ENCODE measurements around the gene PTTG1IP.
"Not testable (repeated sequence)": the region's sequence is repeated elsewhere in the genome, so short reads cannot be mapped to it uniquely, and the experiment has no call there.

The PTTG1IP gene

DNA sequence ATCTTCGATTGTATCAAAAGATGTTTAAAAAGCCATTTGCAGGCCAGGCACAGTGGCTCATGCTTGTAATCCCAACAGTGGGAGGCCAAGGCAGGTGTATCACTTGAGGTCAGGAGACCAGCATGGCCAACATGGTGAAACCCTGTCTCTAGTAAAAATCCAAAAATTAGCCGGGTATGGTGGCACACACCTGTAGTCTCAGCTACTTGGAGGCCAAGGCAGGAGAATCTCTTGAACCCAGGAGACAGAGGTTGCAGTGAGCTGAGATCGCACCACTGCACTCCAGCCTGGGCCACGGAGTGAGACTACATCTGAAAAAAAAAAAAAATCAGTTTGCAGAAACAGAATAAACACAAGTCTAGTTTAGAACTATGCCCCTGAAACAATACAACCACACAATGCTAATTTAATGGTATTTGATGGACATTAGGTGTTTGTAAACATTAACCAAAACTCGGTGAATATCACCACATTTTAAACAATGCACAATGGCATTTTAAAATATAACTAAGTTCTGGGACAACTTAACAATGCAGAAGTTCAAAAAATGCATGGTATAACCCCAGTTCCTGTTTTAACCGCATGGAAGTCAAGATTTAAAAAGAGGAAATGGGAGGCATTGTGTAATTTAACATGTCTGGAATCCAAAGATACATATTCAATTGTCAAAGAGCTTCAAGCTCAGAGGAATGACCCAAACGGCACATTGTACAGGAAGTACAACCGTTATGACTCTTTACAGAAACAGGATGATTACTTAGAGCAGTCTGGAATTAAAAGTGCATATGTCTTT is 7.1 kb upstream of the PTTG1IP start:
- DNase-seq (ENCODE audit: low spot score): no peak

DNA sequence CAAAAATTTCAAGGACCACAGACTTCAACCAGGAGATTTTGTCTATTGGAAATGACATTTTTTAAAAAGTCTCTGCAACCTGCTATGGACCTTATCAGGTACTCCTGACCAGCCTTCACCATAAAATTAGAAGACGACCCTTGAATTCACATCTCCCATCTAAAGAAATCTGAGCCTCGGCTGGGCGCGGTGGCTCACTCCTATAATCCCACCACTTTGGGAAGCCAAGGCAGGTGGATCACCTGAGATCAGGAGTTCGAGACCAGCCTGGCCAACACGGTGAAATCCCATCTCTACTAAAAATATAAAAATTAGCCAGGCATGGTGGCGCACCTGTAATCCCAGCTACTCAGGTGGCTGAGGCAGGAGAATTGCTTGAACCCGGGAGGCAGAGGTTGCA is 5.7 kb upstream of the PTTG1IP start:
- DNase-seq (ENCODE audit: low spot score): not testable (repeated sequence)

- DNase-seq (ENCODE audit: low spot score): peak; percentile 36
These were observed 4.8 kb upstream of the PTTG1IP start for GRCh38 chr21:44878053-44878982.

GRCh38 chr21:44876849-44877575 is 3.5 kb upstream of the PTTG1IP start:
- DNase-seq (ENCODE audit: low spot score): no peak

DNA sequence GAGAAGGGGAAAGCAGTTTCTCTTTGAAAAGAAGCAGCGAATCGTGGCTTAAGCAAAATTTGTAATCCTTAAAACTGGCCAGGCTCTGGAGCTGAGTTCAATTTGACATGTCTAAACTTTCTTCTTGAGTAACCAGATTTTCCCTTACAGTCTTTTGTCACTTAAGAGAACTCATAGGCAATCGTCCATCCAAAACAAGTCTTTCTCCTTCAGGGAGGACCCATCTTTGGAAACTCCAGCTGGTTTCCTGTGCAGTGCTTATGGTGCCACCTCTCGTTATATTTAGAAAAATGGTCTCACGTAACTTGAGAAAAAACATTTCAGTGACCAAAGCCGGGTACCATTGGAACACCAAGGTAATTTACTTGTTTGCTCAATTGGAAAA is 1.8 kb upstream of the PTTG1IP start:
- peak; percentile 73 for DNase-seq (ENCODE audit: low spot score)

DNA sequence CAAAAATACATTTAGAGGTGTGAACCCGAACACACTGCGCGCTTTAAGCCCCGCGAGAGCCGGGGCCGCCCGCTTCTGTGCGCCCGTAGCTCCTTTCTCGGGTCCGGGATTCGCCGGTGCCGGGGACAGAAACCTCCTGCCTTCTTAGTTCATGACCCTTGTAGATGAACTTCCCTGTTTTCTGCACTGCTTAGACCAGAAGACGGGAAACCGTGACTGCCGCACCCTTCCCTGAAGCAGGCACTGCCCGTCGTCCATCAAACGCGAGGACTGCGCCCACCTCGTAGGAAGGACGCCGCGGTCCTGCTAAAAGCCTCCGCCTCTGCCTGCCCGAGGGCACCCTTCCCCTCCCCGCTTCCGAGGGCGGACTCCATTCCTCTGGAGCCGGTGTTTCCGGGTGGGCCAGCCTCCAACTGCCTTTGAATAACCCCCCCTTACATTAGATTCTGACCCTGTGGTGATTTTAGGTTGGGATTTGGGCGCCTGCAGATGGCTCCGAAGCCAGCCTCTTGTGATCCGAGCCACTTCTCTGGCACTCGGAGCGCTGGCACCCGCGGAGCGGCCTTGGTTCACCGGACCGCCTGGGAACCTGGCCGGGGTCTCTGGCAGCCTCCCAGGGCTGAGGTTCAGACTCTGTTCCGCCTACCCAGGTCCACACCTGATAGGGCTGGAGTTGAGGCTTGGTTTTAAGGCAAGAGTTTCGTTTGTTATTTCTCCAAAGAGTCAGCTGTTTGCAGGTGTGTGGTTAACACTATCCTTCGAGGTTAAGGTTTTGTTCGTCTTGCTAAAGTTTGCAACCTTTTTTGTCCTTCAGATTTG is 1.2 kb upstream of the PTTG1IP start:
- peak; percentile 49 for DNase-seq (ENCODE audit: low spot score)

- DNase-seq (ENCODE audit: low spot score): no peak
These were observed 678 bp upstream of the PTTG1IP start for GRCh38 chr21:44874240-44874496.

DNA sequence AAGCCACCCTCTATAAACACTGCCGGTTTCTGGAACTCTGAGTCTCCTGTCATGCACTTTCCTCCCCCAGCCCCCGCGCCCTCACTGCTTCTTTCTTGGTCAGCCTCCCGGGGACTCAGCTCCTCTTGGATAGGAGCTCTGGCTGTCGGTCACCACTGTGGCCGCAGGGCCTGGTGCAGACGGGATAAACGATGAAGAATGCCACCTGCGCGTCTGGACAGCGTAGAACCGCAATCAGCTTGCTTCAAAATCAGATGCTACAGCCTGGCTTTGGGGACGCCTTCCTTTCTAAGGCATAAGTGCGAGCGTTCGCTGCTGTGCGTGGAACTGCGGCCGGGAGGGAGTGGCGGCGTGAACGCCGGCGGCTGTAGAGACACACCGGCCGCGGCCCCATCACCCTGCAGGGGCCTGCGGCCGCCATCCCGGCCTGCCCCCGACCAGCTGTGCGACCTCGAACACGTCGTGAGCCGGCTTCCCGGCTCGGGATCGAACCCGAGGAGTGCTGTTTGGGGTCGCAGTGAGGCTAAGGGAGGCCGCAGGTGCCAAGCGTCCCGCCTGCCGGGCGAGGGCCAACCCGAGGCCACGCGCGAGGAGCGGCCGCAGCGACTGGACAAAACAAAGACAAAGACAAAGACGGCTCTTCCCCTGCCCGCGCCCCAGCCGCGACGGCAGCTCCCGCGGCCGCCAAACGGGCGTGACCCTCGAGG is 688 bp downstream of the PTTG1IP start:
- peak; percentile 46 for DNase-seq (ENCODE audit: low spot score)

GRCh38 chr21:44872323-44872648 is 1.2 kb downstream of the PTTG1IP start:
- peak; percentile 53 for DNase-seq (ENCODE audit: low spot score)

GRCh38 chr21:44871576-44872269 is 1.8 kb downstream of the PTTG1IP start:
- DNase-seq (ENCODE audit: low spot score): peak; percentile 50

- peak; percentile 48 for DNase-seq (ENCODE audit: low spot score)
These were observed 2.6 kb downstream of the PTTG1IP start for GRCh38 chr21:44870748-44871495.

DNA sequence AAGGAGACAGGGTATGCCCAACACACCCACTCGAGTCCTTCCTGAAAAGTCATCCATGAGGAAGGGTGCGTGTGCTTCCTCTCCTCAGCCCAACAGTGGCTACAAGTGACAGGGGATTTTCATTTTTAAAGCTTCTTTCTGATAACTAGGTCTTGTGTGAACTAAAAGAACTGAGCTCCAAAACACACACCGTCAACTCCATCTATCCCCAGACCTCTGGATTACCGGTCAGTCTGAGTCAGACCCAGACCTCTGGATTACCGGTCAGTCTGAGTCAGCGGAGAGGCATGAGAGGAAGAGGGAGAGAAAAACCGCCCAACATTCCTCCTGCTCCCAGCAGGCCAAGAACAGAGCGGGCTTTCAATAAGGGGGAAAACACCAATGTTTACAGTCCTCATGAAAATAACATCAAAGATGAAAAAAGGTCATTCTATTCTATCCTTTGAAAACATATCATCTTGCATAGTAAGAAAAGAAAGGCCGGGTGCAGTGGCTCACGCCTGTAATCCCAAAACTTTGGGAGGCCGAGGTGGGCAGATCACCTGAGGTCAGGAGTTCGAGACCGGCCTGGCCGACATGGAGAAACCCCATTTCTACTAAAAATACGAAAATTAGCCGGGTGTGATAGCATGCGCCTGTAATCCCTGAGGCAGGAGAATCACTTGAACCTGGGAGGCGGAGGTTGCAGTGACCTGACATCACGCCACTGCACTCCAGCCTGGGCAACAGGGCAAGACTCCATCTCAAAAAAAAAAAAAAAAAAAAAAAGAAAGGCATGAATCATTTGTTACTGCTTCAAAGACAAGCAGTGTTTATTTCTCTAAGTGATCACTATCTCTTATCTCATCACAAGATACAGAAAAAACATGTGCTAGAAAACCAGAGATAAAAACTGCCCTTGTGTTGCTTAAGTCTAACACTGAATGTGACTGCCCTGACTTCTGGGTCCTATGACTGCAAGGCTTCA is 3.4 kb downstream of the PTTG1IP start:
- DNase-seq (ENCODE audit: low spot score): no peak

DNA sequence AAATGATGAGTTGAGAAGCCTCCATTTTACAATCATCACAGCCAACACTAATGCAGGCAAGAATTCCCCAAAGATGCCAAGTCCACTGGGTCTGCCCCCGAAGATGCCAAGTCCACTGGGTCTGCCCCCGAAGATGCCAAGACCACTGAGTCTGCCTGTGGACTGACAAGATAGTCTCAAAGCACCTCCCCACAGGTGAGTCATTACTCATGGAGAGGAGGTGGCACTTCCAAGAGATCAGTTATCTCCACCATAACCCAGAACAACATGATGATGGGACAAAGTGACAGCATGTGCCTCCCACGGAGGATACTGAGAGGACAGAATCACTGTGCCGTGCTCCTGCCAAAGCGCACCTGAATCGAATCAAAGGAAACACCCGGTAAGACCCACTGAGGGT is 4.8 kb downstream of the PTTG1IP start:
- no peak for DNase-seq (ENCODE audit: low spot score)

DNA sequence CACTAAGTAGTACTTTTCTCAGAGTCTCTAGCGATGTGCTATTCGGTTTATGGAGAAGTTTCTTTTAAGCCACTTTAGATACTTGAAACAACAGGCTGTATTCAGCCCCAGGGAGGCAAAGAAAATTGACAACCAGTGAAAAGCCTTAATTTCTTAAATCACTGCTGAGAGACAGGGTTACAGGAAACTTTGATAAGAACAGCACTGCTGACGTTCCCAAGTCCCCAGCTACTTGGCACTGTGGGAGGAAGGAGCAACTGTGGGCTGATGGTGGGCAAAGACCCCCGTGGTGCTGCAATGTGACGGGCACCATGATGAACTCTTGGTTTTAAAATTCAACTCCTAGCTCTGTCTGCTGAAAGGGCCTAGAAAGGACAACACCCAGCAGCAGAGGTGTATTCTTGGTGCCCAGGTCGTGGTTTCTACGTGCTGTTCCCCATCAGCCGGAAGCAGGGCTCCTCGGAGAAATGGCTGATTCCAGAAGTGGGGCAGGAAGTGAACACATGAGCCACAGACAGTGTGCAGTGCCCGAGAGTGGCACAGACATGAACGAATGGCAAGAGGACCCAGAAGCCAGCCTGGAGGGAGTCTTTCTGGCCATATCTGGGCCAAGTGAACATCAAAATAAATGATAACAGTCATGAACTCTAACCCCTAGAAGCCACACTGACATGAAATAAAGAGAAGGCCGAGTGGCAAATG is 5.3 kb downstream of the PTTG1IP start:
- DNase-seq (ENCODE audit: low spot score): no peak

- no peak for DNase-seq (ENCODE audit: low spot score)
These were observed 6.0 kb downstream of the PTTG1IP start for GRCh38 chr21:44867464-44867863.

DNA sequence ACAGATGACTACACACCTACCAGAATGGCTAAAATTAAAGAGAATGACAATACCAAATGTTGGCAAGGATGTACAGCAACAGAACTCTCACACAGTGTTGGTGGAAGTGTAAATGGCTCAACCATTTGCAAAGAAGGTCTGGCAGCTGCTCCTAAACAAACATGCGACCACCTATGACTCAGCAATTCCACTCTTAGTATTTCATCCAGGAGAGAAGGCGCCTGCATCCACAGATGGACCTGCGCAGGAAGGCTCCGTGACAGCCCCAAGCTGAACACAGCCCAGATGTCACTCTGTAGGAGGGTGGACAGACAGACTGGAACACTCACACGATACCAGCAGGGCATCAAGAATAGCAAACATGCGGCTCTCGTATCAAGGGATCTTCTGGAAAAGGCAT is 6.7 kb downstream of the PTTG1IP start:
- DNase-seq (ENCODE audit: low spot score): no peak

- DNase-seq (ENCODE audit: low spot score): no peak
These were observed 7.8 kb downstream of the PTTG1IP start for GRCh38 chr21:44865561-44866280.
